AG09319 (cell line): ENCODE data around the gene HNRNPD.
"Not testable (repeated sequence)": the region's sequence is repeated elsewhere in the genome, so short reads cannot be mapped to it uniquely, and the experiment has no call there.

Source experiments
- DNase-seq: peaks from one replicate; pipeline ENCODE4 v3.0.0-alpha.2; 2010; ENCODE audit warnings: low read depth; ENCODE audit errors: extremely low read depth
- CTCF ChIP-seq: IDR thresholded peaks from 2 replicates; pipeline ENCODE4 v1.5.1; 2011; ENCODE audit warnings: low read depth, mild to moderate bottlenecking, inconsistent platforms, low read length, moderate library complexity

HNRNPD gene

GRCh38 chr4:82371497-82371896 is 2.3 kb downstream of the HNRNPD start:
- TF ChIP-seq CTCF: no peak
- DNase-seq: no peak

DNA sequence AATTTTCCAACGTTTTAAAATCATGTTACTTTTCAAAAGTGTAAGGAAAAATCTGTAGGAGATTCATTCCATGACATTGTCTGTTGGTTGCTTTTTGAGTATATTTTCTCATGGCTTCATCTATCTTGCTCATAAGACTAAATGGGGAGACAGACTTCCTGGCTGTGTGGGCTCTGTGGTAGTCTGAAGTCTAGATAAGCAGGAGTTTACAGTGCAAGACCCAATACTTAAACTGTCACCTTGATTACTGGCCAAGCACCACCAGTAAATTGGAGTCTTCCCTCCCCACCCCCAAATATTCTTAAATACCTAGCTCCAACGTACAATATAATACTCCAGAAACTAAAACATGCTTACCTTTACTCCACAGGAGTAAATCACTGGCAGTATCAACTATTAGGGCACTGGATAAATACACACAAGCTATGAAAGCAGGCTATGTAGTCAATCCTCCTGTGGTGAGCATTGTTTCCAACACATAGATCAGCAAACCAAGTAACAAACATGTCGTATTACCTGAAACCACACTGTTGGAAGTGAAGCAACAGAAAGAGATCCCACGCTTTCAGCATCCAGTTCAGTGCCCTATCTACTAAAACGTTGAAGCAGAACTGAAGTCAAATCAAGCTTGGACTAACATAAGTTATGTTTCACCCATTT is 6.2 kb downstream of the HNRNPD start:
- DNase-seq: no peak
- no peak for TF ChIP-seq CTCF

GRCh38 chr4:82366431-82366830 is 7.4 kb downstream of the HNRNPD start:
- not testable (repeated sequence) for DNase-seq

DNA sequence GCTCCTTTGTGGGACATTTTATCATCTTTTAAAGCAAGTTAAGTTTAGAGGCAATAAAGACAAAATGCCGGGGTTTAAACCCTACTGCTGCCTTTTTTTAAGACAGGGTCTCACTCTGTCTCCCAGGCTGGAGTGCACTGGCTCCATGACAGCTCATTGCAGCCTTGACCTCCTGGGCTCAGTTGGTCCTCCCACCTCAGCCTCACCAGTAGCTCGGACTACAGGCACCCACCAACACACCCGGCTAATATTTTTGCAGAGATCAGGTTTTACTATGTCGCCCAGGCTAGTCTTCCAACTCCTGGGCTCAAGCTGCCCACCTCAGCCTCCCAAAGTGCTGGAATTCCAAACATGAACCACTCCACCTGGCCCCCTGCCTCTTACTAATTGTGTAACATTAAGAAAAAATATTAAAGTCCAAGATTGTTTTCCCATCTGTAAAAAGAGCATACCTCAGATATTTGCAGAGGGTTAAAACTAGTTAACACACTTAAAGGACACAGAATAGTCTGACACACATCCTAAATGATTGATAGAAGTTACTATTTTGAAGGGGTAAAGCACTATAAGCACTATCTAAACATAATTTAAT is 9.8 kb downstream of the HNRNPD start:
- no peak for DNase-seq
- no peak for TF ChIP-seq CTCF

DNA sequence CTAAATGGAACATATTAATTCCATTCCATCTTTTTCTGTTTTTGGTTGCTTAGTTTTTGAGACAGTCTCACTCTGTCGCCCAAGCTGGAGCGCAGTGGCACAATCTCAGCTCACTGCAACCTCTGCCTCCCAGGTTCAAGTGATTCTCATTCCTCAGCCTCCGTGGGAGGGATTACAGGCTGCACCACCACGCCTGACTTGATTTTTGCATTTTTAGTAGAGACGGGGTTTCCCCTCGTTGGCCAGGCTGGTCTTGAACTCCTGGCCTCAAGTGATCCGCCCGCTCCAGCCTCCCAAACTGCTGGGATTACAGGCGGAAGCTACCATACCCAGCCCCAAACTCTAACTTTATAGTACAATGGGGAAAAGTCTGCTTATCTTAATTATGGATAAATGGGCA is 11.2 kb downstream of the HNRNPD start:
- no peak for TF ChIP-seq CTCF
- no peak for DNase-seq

DNA sequence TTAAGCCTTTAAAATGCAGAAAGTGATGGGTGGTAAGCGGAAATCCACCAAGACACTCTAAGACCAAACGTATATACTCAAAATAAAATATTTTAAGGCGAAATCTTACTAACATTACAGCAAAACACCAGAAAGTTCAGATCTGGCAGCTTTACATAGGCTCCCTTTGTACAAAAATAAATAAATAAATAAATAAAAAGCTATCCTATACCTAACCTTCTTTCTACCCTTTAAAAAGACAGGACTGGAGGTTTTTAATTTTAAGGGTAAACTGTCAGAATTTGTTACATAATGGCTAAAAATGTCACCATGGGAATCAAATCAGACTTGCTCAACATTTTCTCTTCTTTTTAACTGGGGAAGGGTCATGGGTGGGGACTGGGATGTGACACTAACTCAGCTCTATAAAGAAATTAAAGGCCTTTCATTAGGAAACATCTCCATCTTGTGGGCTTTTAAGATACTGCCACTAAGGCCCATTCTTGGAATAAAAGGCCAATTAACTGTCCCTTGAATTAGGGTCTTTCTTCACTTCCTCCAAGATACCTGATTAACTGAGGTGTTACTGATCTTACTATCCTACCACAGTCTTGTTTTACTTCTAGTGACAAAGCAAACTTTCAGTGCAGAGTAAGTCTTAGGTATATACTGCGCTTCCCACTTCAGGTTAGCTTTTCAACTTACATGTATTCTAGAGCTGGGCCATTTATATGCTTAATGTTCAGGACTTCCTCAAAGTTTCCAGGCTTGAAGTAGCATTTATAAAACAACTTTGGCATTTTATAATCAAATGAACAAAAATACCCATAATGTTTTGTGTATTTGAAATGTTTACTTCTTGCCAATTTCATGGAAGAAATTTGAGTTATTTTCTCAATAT is 13.3 kb downstream of the HNRNPD start:
- DNase-seq: no peak
- peak; percentile 65 for TF ChIP-seq CTCF

DNA sequence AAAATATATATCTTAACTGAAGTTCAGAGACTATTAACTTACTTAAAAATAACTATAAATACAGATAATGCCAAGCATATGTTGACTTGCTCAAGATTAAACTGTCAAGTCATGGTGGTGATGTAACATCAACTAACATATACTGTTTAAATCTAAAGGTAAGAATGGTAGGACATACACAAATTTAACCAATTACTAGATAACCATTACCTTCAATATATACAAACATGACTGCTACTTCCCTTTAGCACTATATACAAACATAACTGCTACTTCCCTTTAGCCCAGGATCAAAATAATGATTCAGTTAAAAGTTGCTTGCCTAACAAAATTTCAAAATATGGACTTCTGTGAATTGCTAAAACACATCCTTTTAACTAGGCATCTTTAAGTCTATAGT is 14.9 kb downstream of the HNRNPD start:
- no peak for DNase-seq
- TF ChIP-seq CTCF: no peak
